Activated effector memory CD4-positive, alpha-beta T cell treated with anti-CD3 and anti-CD28 coated beads, Interleukin-2, amount 50 U/mL, for 16 hours (primary cell): ENCODE measurements around the gene FAM210B.
A peak's percentile ranks its signal among the peaks of the same experiment; 100 is the strongest.
"Not testable (repeated sequence)": the region's sequence is repeated elsewhere in the genome, so short reads cannot be mapped to it uniquely, and the experiment has no call there.

Experiments
- DNase-seq: peaks from one replicate; pipeline ENCODE4 v3.0.0-alpha.2; 2020

FAM210B gene

GRCh38 chr20:56393653-56394052 is 34.9 kb downstream of the FAM210B start:
- DNase-seq: no peak

- no peak for DNase-seq
Observed at GRCh38 chr20:56395166-56395565, 36.4 kb downstream of the FAM210B start.

GRCh38 chr20:56400001-56400640 is 41.3 kb downstream of the FAM210B start:
- peak; percentile 80 for DNase-seq

- no peak for DNase-seq
Observed at GRCh38 chr20:56403465-56403864, 44.7 kb downstream of the FAM210B start.

DNA sequence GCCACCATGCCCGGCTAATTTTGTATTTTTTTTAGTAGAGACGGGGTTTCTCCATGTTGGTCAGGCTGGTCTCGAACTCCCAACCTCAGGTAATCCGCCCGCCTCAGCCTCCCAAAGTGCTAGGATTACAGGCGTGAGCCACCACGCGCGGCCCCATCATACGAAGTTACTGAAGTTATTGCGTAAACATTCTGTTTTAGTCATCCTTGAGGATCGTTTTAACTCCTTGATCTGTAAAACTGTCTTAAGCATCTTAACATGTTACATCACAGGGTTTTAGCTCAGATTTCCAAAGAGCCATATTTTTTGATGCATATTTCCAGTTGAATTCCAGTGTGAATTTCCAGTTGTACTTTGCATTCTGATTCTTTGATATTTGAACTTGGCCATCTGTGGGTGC is 46.6 kb downstream of the FAM210B start:
- DNase-seq: not testable (repeated sequence)

DNA sequence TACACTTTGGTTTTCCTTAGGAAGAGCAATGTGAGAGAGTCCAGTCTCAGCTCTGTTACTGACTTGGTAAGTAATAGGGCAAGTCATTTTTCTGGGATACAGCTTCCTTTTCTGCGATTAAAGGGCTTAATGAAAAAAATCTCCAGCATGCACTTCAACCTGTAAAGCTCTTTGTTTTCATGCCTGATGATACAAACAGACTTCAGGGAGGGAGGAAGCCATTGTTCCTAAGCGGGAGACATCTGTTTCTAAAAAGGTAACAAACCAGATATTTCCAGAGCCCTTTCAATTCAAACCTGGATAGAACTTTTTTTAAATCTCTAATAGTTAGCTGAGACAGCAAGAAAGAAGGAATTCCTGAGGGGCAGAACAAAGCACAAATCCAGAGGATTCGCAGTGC is 48.1 kb downstream of the FAM210B start:
- no peak for DNase-seq

- DNase-seq: no peak
Observed at GRCh38 chr20:56409521-56409920, 50.7 kb downstream of the FAM210B start.

- DNase-seq: no peak
Observed at GRCh38 chr20:56409956-56410355, 51.2 kb downstream of the FAM210B start.

GRCh38 chr20:56411287-56411686 is 52.5 kb downstream of the FAM210B start:
- not testable (repeated sequence) for DNase-seq

GRCh38 chr20:56411759-56412472 is 53.1 kb downstream of the FAM210B start, which contains the start of gene CASS4:
CASS4 (plus strand) TSS chr20:56412260; CDS start chr20:56412459, 199 bp downstream.
- DNase-seq: peak; percentile 74

GRCh38 chr20:56412473-56412790 is 53.7 kb downstream of the FAM210B start:
- DNase-seq: no peak

DNA sequence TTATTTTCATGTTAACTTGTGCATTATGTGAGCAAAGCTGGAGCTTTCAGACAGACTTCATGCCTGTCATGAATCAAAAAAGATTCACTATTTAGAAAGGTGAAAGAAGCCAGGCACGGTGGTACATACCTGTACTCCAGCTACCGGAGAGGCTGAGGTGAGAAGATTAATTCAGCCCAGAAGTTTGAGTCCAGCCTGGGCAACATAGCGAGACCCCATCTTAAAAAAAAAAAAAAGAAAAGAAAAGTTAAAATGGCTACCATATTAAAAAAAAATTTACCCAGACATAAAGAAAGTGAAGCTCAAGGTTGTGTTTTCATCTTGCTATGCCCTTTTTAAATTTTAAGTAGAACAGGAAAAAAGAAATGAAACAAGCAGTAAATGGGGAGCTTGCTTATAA is 54.2 kb downstream of the FAM210B start:
- DNase-seq: no peak

DNA sequence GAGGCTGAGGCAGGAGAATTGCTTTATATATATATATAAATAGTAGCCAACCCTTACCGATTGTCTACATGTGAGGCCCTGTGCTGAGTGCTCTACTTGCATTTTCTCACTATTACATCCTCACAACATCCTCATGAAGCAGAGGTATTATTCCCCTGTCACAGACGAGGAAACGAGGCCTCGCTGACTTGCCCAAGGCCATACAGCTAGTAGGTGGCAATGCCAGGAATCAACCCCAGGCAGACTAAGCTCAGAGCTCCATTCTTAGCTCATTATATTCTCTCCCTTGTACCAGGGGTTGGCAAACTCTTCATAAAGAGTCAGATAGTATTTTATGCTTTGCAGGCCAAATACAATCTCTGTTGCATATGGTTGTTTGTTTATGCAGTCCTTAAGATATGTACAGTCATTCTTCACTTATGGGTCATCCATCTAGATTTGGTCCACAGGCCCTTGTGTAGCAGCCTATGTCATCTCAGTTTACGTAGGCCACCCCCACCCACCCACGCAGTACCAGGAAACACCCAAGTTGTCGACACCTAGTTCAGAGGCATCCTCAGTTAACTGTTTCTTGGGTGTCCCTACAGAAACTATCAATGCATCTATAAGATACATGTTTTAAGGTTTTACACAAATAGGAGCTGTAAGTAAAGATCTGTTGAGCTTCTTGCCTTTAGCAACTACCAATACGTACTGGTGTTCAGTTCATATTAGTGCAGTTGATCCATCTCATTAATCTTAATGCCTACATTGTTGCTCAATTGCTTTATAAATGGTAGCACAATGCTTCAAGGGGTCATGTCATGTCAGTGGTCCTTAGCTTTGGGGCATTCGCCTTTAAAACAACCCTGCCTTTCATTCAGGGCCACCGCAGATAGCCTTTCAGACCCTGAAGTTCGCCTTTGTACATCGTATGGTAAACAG is 56.3 kb downstream of the FAM210B start:
- peak; percentile 86 for DNase-seq

GRCh38 chr20:56417402-56417801 is 58.6 kb downstream of the FAM210B start:
- DNase-seq: peak; percentile 48

DNA sequence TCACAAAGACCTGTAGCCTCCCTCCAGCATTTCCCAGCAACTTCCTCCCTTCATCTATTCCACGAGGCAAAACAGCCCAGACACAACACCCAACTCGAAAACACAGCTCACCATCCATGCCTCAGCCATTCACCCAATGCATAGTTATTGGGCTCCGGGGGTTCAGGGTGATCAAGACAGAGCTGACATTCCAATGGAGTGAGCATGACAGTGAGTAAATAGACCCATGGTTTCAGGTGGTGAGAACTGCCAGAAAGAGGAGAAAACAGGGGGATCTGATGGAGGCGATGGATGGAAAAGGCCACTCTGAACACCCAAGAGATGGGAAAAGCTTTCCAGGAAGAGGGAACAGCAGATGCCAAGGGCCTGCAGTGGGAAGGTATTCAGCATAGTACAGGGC is 59.1 kb downstream of the FAM210B start:
- DNase-seq: no peak
